GM12874 (cell line): ENCODE data around the gene PRPF4.

Source experiments
- CTCF ChIP-seq: IDR thresholded peaks from 2 replicates; pipeline ENCODE4 v1.5.1; 2011; ENCODE audit warnings: low read depth, mild to moderate bottlenecking, control low read depth, low read length, moderate library complexity; ENCODE audit not compliant: insufficient read depth

PRPF4 gene

GRCh38 chr9:113257863-113258262 is 17.6 kb upstream of the PRPF4 start:
- no peak for TF ChIP-seq CTCF

GRCh38 chr9:113258282-113258681 is 17.2 kb upstream of the PRPF4 start:
- no peak for TF ChIP-seq CTCF

GRCh38 chr9:113261917-113262671 is 13.4 kb upstream of the PRPF4 start:
- no peak for TF ChIP-seq CTCF

GRCh38 chr9:113266174-113266573 is 9.3 kb upstream of the PRPF4 start:
- TF ChIP-seq CTCF = no peak

GRCh38 chr9:113267911-113268566 is 7.4 kb upstream of the PRPF4 start:
- no peak for TF ChIP-seq CTCF

GRCh38 chr9:113269355-113269754 is 6.1 kb upstream of the PRPF4 start:
- TF ChIP-seq CTCF = no peak

GRCh38 chr9:113269871-113270270 is 5.6 kb upstream of the PRPF4 start:
- no peak for TF ChIP-seq CTCF
